ENCODE data around the gene SNCG.
"Not testable (repeated sequence)": the region's sequence is repeated elsewhere in the genome, so short reads cannot be mapped to it uniquely, and the experiment has no call there.

The SNCG gene

DNA sequence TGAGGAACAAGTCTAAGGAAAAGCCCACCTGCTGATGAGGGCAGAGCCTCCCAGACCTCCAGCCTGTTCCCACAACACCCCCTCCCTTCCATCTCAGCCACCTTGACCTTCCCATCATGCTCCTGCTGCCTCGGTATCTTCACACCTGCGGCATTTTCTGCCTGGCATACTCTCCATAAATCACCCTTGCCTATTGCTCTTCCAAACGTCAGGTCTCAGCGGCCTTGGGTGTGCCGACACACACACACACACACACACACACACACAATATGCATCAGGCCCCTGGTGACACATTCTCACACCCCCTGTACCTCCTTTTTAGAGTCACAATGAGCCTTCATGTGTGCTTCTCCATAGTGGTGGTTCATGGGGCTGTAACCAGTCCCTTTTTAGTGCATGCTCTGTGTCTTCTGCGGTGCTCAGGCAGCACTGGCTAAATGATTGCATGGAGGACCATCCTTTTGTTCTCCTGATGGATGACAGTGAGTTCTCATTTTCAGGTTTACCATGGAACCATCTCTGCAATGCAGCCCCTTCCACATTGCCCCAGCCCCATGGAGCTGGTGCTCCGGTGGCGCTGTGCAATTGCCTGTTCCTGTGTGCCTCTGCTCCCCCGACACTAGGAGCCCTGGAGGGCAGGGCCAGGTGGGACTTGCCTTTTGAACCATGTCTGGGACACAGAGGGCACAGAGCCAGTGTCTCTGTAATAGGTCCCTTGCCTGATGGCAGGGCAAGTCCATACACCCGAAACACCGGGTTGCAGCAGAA is 14.4 kb downstream of the SNCG start:
- DNase-seq (ENCODE audit: low read depth, low spot score) = no peak
- peak overlapping the region; percentile 97 for H3K27ac ChIP-seq

DNA sequence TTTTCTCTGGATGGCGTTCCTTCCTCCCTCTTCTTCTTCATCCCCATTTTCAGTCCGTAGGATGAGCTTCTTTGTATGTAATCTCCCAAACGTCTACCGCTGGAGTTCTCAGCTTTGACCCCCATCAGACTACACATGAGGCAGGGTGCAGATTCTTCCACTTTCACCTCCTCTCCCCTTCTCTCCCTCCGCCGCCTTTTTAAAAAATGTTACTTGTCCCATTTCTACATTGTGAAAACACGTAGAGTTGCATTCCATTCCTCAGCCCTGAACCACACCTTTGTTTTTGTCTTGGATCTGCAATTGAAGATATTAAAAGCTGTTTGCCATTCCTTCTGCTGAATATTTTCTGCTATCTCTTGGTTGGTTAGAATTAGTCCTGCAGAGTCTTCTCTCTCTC is 16.1 kb downstream of the SNCG start:
- no peak for DNase-seq (ENCODE audit: low read depth, low spot score)
- peak overlapping the region; percentile 28 for H3K27ac ChIP-seq

DNA sequence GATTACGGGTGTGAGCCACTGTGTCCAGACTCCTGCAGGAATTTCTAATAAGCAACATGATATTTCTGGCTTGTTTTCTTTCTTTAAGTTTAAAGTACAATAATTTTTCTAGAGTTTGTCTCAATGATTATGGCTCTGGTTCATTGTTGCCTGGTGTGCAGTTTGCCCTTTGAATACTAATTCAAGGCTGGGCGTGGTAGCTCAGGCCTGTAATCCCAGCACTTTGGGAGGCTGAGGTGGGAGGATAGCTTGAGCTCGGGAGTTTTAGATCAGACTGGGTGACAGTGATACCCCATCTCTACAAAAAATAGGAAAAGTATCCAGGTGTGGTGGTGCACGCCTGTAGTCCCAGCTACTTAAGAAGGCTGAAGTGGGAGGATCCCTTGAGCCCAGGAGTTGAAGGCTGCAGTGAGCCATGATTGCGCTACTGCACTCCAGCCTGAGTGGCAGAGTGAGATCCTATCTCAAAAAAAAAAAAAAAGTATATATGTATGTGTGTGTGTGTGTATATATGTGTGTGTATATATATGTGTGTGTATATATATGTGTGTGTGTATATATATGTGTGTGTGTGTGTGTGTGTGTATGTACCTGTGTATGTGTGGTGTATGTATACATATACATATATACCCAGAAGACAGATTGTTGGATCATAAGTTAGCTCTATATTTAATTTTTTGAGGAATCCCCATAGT is 18.1 kb downstream of the SNCG start:
- no peak for DNase-seq (ENCODE audit: low read depth, low spot score)
- H3K27ac ChIP-seq = no peak overlapping the region

DNA sequence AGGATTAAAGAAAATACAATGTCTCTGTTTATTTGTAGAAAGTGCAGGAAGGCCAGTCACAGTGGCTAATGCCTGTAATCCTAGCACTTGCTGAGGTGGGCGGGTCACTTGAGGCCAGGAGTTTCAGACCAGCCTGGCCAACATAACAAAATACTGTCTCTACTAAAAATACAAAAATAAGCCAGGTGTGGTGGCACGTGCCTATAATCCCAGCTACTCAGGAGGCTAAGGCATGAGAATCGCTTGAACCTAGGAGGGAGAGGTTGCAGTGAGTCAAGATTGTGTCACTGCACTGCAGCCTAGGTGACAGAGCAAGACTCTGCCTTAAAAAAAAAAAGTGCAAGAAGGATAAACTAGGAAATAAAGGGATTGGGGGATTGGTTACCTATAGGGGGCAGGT is 20.1 kb downstream of the SNCG start:
- not testable (repeated sequence) for DNase-seq (ENCODE audit: low read depth, low spot score)
- peak overlapping the region; percentile 20 for H3K27ac ChIP-seq

DNA sequence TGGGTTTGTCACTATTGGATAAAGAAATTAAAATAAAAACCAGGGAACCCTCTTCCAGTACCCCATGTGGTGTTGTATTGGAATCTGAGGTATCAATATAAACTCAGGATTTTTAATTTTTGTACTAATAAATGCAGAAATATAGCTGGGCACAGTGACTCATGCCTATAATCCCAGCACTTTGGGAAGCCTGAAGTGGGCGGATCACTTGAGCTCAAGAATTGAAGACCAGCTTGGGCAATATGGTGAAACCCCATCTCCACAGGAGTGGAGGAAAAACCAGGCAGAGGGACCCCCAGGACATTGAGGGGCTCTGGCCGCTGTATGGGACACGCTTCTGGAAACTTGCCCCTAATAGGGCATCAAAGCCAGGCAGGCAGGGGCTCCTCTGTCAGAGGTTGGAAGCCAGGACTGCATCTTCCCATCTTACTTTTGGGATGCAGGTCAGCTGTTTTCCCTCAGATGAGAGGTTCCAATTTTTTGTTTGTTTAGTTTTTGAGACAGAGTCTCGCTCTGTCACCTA is 21.0 kb downstream of the SNCG start:
- H3K27ac ChIP-seq = peak overlapping the region; percentile 20

DNA sequence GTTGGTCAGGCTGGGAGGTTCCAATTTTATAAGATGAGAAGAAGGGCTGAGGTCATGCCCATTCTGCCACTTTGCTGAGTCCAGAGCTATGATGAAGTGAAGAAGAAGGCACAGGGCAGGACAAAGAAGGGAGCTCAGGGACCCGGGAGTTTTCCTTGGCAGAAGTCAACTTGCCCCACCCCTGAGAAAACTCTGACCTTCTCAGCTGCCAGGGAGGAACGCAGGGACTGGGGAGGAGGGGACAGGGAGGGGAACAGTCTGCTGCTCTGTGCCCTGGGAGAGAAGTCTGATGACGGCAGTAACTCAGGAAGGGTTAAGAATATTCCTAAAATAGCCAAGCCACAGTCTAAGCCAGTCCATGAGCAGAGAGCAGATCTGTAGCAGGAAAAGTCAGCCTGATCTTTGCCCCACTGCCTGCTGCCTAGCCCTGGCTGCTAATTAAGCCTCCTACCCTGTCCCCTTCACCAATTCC is 21.6 kb downstream of the SNCG start:
- H3K27ac ChIP-seq = no peak overlapping the region
- DNase-seq (ENCODE audit: low read depth, low spot score) = no peak

More for the DNA sequence above, 21.0 kb downstream of the SNCG start:
- no peak for DNase-seq (ENCODE audit: low read depth, low spot score)

DNA sequence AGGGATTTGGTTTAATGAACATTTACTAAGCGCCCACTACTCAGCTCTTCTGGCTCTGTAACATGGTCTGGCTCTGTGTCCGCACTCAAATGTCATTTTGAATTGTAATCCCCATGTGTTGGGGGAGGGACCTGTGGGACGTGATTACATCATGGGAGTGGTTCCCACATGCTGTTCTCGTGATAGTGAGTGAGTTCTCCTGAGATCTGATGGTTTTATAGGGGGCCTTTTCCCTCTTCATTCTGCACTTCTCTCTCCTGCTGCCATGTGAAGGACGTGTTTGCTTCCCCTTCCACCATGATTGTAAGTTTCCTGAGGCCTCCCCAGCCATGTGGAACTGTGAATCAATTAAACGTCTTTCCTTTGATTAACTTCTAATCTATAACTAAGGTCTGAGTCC is 22.6 kb downstream of the SNCG start:
- DNase-seq (ENCODE audit: low read depth, low spot score); H3K27ac ChIP-seq: not testable (repeated sequence)

DNA sequence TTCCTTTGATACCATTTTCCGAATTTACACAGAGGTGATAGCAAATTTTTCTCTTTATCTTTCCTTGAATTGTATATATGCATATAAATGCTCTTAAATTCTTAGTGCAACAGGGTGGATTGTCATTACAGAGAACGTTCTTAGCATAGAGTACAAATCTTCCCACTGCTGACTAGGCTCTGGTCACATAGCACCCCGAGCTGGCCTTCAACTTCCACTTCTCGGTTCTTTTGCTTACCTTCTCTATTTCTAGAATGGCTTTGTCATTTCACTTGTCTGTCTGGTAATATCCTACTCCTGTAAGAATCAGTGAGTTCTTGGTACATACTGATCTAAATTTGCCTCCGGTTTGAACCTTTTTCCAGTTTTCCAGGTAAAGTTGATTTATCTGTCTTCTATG is 23.3 kb downstream of the SNCG start:
- H3K27ac ChIP-seq = no peak overlapping the region
- DNase-seq (ENCODE audit: low read depth, low spot score) = no peak

DNA sequence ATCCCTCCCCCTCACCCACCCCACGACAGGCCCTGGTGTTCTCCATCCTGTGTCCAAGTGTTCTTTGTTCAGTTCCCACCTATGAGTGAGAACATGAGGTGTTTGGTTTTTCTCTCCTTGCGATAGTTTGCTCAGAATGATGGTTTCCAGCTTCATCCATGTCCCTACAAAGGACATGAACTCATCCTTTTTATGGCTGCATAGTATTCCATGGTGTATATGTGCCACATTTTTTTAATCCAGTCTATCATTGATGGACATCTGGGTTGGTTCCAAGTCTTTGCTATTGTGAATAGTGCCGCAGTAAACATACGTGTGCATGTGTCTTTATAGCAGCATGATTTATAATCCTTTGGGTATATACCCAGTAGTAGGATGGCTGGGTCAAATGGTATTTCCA is 26.1 kb downstream of the SNCG start:
- not testable (repeated sequence) for H3K27ac ChIP-seq; DNase-seq (ENCODE audit: low read depth, low spot score)

DNA sequence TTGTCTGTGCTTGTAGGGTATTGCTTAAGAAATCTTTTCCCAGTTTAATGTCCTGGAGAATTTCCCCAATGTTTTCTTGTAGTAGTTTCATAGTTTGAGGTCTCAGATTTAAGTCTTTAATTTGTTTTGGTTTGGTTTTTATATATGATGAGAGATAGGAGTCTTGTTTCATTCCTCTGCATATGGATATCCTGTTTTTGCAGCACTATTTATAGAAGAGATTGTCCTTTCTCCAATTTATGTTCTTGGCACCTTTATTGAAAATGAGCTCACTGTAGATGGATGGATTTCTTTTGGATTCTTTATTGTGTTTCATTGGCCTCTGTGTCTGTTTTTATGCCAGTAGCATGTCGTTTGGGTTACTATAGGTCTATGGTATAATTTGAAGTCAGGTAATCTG is 30.1 kb downstream of the SNCG start:
- H3K27ac ChIP-seq = no peak overlapping the region
- DNase-seq (ENCODE audit: low read depth, low spot score) = no peak

DNA sequence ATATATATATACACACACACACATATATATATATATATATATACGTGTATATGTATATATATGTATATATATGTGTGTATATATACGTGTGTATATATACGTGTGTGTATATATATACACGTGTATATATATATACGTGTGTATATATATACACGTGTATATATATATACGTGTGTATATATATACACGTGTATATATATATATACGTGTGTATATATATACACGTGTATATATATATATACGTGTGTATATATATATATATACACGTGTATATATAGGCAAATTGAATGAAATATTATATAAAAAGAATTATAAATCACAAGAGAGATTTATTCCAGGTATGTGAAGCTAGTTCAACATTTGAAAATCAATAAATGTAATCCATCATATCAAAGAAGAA is 33.0 kb downstream of the SNCG start:
- DNase-seq (ENCODE audit: low read depth, low spot score); H3K27ac ChIP-seq: not testable (repeated sequence)

DNA sequence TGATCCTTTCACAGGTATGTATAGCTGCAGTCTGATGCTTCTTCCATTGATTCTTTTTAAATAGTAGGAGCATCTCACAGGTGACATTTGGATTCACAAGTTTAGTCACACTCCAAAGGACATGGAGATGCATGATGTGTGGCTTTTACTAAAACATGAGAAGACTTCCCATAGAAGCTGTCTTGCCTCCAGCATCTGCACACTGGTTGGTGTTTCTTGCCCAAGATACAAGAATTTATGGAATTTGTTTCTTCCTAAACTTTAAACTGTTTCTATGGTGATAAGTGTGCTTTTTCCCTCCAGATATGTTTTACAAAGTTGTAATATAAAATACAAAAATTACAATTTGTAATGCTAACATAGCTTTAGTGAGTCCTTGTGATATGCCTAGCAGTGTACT is 34.1 kb downstream of the SNCG start:
- no peak for DNase-seq (ENCODE audit: low read depth, low spot score)
- no peak overlapping the region for H3K27ac ChIP-seq

DNA sequence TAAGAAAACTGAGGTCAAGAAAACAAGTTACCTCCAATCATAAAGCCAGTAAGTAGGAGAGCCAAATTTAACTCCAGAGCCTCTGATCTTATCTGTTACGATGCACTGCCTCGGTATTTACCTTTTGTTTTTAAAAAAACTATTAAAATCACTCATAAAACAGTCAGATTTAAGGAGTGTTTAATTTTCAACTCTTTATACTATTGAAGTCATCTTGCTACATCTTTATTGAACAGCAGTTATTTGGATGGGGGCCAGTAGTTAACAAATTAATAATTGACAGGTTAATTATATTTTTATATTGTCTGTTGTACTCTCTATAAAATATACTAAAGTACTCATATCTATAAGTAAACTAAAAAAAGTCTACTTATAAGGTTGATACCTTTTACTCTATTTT is 34.5 kb downstream of the SNCG start:
- DNase-seq (ENCODE audit: low read depth, low spot score) = no peak
- no peak overlapping the region for H3K27ac ChIP-seq

DNA sequence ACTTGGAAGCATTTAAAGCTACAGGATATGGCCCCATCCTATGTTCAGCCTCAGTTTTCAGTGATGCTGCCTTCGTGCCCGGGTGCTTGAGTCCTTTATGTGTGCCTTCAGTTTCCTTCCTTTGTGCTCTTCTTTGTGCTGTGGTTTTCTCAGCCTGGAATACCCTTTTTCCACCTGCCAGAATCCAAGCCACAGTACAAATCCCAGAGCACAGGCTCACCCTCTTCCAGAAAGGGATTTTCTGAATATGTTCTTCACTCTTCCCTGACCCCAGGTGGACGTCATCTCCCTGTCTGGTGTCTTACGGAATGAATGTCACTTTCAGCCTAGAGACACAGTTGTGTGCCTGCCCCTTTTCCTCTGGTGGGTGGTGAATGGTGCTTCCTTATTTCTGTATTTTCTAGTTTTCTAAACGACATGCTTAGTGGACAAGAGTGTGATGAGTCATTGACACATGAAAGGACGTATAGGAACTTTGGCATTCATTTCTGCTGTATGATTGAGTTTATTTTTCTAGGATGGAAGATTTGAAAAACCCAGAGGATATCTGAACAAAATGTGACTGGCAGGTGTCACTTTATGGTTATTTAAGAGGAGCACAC is 41.5 kb downstream of the SNCG start:
- not testable (repeated sequence) for H3K27ac ChIP-seq; DNase-seq (ENCODE audit: low read depth, low spot score)

DNA sequence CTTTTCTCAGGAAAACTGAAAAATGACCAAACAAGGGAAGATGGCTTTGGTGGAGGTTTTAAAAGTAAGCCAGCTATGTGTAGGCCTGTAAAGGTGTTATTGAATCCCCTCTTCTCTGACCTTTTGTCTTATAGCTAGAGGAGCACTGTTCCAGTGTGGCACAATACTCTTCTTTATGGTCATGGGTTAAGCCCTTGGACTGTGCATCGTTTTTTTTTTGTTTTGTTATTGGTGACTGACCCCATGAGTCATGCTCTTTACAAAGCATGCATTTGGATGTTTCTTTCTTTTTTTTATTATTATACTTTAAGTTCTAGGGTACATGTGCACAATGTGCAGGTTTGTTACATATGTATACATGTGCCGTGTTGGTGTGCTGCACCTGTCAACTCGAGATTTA is 42.1 kb downstream of the SNCG start:
- no peak overlapping the region for H3K27ac ChIP-seq
- no peak for DNase-seq (ENCODE audit: low read depth, low spot score)

DNA sequence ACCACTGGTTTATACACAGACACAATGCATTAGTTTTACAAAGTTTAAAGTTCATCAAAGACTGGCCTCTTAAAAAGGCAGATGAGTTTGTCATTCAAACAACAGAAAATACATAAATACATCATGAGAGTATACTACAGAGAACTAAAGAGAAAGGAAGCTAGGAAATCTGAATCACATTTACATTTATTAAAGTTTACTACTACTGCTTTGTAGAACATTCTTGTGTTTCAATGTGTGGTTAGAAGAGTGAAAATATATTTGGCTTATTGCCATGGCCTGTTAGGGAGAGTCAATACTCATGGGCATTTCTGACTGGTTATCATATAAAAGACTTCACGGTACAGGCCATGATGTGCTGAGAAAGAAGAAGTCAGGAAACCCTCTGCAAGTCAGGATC is 48.7 kb downstream of the SNCG start:
- not testable (repeated sequence) for H3K27ac ChIP-seq; DNase-seq (ENCODE audit: low read depth, low spot score)

DNA sequence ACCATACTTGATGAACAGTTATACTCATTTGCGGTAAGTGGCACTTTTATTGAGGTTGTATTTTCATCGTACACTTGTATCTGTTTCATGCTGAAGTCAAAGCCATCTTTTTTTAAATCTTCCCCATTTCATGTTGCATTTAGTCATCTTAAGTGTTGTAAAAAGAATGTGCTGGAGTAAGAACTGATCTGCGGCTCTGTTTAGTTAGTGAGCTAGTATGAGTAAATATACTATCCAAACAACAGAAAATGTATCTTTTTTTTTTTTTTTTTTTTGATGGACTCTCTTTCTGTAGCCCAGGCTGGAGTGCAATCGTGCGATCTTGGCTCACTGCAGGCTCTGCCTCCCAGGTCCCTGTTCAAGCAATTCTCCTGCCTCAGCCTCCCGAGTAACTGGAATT is 49.3 kb downstream of the SNCG start:
- DNase-seq (ENCODE audit: low read depth, low spot score); H3K27ac ChIP-seq: not testable (repeated sequence)

DNA sequence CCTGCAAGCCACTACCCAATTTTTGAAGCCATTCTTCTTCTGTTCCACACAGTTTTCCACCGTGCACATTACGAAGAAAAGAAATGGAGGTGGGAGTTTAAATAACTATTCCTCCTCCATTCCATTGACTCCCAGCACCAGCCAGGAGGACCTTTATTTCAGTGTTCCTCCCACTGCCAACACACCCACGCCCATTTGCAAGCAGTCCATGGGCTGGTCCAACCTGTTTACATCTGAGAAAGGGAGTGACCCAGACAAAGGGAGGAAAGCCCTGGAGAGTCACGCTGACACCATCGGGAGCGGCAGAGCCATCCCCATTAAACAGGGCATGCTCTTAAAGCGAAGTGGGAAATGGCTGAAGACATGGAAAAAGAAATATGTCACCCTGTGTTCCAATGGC is 49.9 kb downstream of the SNCG start:
- not testable (repeated sequence) for H3K27ac ChIP-seq
- DNase-seq (ENCODE audit: low read depth, low spot score) = peak; percentile 18

DNA sequence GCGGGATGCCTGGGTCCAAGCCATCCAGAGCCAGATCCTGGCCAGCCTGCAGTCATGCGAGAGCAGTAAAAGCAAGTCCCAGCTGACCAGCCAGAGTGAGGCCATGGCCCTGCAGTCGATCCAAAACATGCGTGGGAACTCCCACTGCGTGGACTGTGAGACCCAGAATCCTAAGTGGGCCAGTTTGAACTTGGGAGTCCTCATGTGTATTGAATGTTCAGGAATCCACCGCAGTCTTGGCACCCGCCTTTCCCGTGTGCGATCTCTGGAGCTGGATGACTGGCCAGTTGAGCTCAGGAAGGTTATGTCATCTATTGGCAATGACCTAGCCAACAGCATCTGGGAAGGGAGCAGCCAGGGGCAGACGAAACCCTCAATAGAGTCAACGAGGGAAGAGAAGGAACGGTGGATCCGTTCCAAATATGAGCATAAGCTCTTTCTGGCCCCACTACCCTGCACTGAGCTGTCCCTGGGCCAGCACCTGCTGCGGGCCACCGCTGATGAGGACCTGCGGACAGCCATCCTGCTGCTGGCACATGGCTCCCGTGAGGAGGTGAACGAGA is 50.8 kb downstream of the SNCG start:
- not testable (repeated sequence) for DNase-seq (ENCODE audit: low read depth, low spot score)

More for the DNA sequence above, 50.8 kb downstream of the SNCG start:
- not testable (repeated sequence) for H3K27ac ChIP-seq

All from epithelial cell of prostate (primary cell).